GM11168 (cell line): ENCODE results near the gene KATNB1.
"Not testable (repeated sequence)": the region's sequence is repeated elsewhere in the genome, so short reads cannot be mapped to it uniquely, and the experiment has no call there.

Experiments
- in situ Hi-C: fragments of 300-500 bp; cut with MboI; formaldehyde crosslinking; loops from one replicate; pipeline ENCODE4 v1.12.0; 2022; ENCODE audit warnings: low sequenced_read_pairs; ENCODE audit not compliant: unreplicated experiment

KATNB1 gene

GRCh38 chr16:57740423-57741071 lies 5.0 kb downstream of the KATNB1 start:
- in situ Hi-C loops, result no loop called here

GRCh38 chr16:57741660-57742191 lies 6.2 kb downstream of the KATNB1 start:
- in situ Hi-C loops, result no loop called here

GRCh38 chr16:57742543-57742942 lies 7.0 kb downstream of the KATNB1 start:
- in situ Hi-C loops, result no loop called here

- in situ Hi-C loops, result no loop called here
Observed at GRCh38 chr16:57743458-57743857, 7.9 kb downstream of the KATNB1 start.

GRCh38 chr16:57743886-57744641 lies 8.5 kb downstream of the KATNB1 start:
- in situ Hi-C loops, result no loop called here

GRCh38 chr16:57744642-57744903 lies 9.0 kb downstream of the KATNB1 start:
- in situ Hi-C loops, result no loop called here

- in situ Hi-C loops, result no loop called here
Observed at GRCh38 chr16:57745768-57746167, 10.2 kb downstream of the KATNB1 start.

- in situ Hi-C loops, result not testable (repeated sequence)
Observed at GRCh38 chr16:57746316-57746715, 10.7 kb downstream of the KATNB1 start.

- in situ Hi-C loops, result no loop called here
Observed at GRCh38 chr16:57747091-57747490, 11.5 kb downstream of the KATNB1 start.

GRCh38 chr16:57747496-57747895 lies 11.9 kb downstream of the KATNB1 start:
- in situ Hi-C loops, result no loop called here

- in situ Hi-C loops, result no loop called here
Observed at GRCh38 chr16:57747996-57748395, 12.4 kb downstream of the KATNB1 start.

GRCh38 chr16:57748596-57748995 lies 13.0 kb downstream of the KATNB1 start:
- in situ Hi-C loops, result no loop called here

- in situ Hi-C loops, result no loop called here
Observed at GRCh38 chr16:57749101-57749692, 13.6 kb downstream of the KATNB1 start.

GRCh38 chr16:57749856-57750452 lies 14.4 kb downstream of the KATNB1 start:
- in situ Hi-C loops, result loop anchor here (10.0 kb wide), 1 partner anchor 145 kb away; no protein-coding TSS in a partner anchor

- in situ Hi-C loops, result loop anchor here (10.0 kb wide), 1 partner anchor 144 kb away; no protein-coding TSS in a partner anchor
Observed at GRCh38 chr16:57750796-57751538, 15.4 kb downstream of the KATNB1 start.

GRCh38 chr16:57751539-57752202 lies 16.1 kb downstream of the KATNB1 start:
- in situ Hi-C loops, result loop anchor here (10.0 kb wide), 1 partner anchor 143 kb away; no protein-coding TSS in a partner anchor

GRCh38 chr16:57752203-57752580 lies 16.6 kb downstream of the KATNB1 start:
- in situ Hi-C loops, result loop anchor here (10.0 kb wide), 1 partner anchor 143 kb away; no protein-coding TSS in a partner anchor

GRCh38 chr16:57752581-57753447 lies 17.2 kb downstream of the KATNB1 start:
- in situ Hi-C loops, result loop anchor here (10.0 kb wide), 1 partner anchor 142 kb away; no protein-coding TSS in a partner anchor
